Nucleus accumbens (tissue), 56 donors: ENCODE measurements around the gene TMEM80.
"Not testable (repeated sequence)": the region's sequence is repeated elsewhere in the genome, so short reads cannot be mapped to it uniquely, and the experiment has no call there.

Source experiments
- DNase-seq, 56 donors: peaks; one replicate each; lab custom pipeline; 2025; lab: John Stamatoyannopoulos, UW

Gene TMEM80

GRCh38 chr11:737366-737765 is 41.8 kb downstream of the TMEM80 start:
- peak in 15 of 56 donors; percentile 12 to 47 (median 30) for DNase-seq

- DNase-seq = not testable (repeated sequence)
Measured at GRCh38 chr11:737899-738298, 42.3 kb downstream of the TMEM80 start.

- DNase-seq = no peak
Measured at GRCh38 chr11:742156-742546, 46.5 kb downstream of the TMEM80 start.

- DNase-seq = no peak
Measured at GRCh38 chr11:742571-743201, 47.1 kb downstream of the TMEM80 start.

GRCh38 chr11:745428-745827 is 49.8 kb downstream of the TMEM80 start:
- DNase-seq = no peak

GRCh38 chr11:746289-747157 is 50.9 kb downstream of the TMEM80 start:
- peak in 44 of 56 donors; percentile 28 to 77 (median 65) for DNase-seq

- DNase-seq = peak in 55 of 56 donors; percentile 40 to 94 (median 84)
Measured at GRCh38 chr11:747158-748006, 51.8 kb downstream of the TMEM80 start, which contains the start of gene TALDO1. TSS of gene TALDO1 (plus strand) at chr11:747464. CDS start at chr11:747482, 18 bp downstream.

- peak in 1 of 56 donors; percentile 15 for DNase-seq
Measured at GRCh38 chr11:748007-748359, 52.4 kb downstream of the TMEM80 start.

GRCh38 chr11:749731-750130 is 54.1 kb downstream of the TMEM80 start:
- DNase-seq = no peak
